Measurements from ENCODE around the gene SLC10A7. TPM values are rescaled to one million over a fixed set of nuclear protein-coding genes. Genes with fewer than 3 reads are reported as not detected.
A peak's percentile ranks its signal among the peaks of the same experiment; 100 is the strongest.

Gene SLC10A7
- total RNA-seq, 2 experiments from 2014 or later: 14.2 to 16.6 TPM

- ChIA-PET POLR2A (no interaction called here), CTCF (interaction anchor here (1.1 to 1.6 kb wide), 3 partner anchors 17 to 854 kb away, joined by 3 to 5 read pairs (median 3); no protein-coding TSS in a partner anchor)
- Mint-ChIP-seq H3K27ac (no peak overlapping the region), H3K9me3 (ENCODE audit: insufficient read depth) (no peaks in the 10 kb centered on the region), H3K4me1 (ENCODE audit: low read depth) (peaks cover 7% of the 10 kb centered on the region), H3K27me3 (ENCODE audit: low read depth) (no peaks in the 10 kb centered on the region), H3K4me3 (peak overlapping the region; percentile 44), H3K36me3 (ENCODE audit: low read depth) (no peaks in the 10 kb centered on the region)
- DNase-seq (peak; percentile 55), ATAC-seq (peak; percentile 71)
Measured at GRCh38 chr4:146243141-146243882, 278.4 kb downstream of the SLC10A7 start.

- Mint-ChIP-seq H3K27ac (no peak overlapping the region), H3K36me3 (ENCODE audit: low read depth) (no peaks in the 10 kb centered on the region), H3K9me3 (ENCODE audit: insufficient read depth) (no peaks in the 10 kb centered on the region), H3K27me3 (ENCODE audit: low read depth) (peaks cover 1% of the 10 kb centered on the region), H3K4me1 (ENCODE audit: low read depth) (peaks cover 5% of the 10 kb centered on the region), H3K4me3 (no peak overlapping the region)
- ChIA-PET POLR2A (no interaction called here), CTCF (no interaction called here)
- no peak for ATAC-seq
- DNase-seq: no peak
Measured at GRCh38 chr4:146238107-146238506, 283.6 kb downstream of the SLC10A7 start.

- peaks cover 1% of the 10 kb centered on the region for H3K27me3 Mint-ChIP-seq (ENCODE audit: low read depth)
- DNase-seq: no peak
- H3K9me3 Mint-ChIP-seq (ENCODE audit: insufficient read depth): no peaks in the 10 kb centered on the region
- CTCF ChIA-PET: no interaction called here
- H3K4me3 Mint-ChIP-seq: no peak overlapping the region
- no peaks in the 10 kb centered on the region for H3K36me3 Mint-ChIP-seq (ENCODE audit: low read depth)
- no peak overlapping the region for H3K27ac Mint-ChIP-seq
- peaks cover 2% of the 10 kb centered on the region for H3K4me1 Mint-ChIP-seq (ENCODE audit: low read depth)
- POLR2A ChIA-PET: no interaction called here
- no peak for ATAC-seq
Measured at GRCh38 chr4:146237092-146237491, 284.6 kb downstream of the SLC10A7 start.

- DNase-seq (no peak), ATAC-seq (no peak)
- Mint-ChIP-seq H3K27me3 (ENCODE audit: low read depth) (peaks cover 1% of the 10 kb centered on the region), H3K9me3 (ENCODE audit: insufficient read depth) (no peaks in the 10 kb centered on the region), H3K36me3 (ENCODE audit: low read depth) (no peaks in the 10 kb centered on the region), H3K27ac (no peak overlapping the region), H3K4me1 (ENCODE audit: low read depth) (no peaks in the 10 kb centered on the region), H3K4me3 (no peak overlapping the region)
- POLR2A ChIA-PET: no interaction called here
- CTCF ChIA-PET: no interaction called here
Measured at GRCh38 chr4:146236216-146236615, 285.5 kb downstream of the SLC10A7 start.

GRCh38 chr4:146235654-146236177 lies 286.0 kb downstream of the SLC10A7 start:
- ChIA-PET POLR2A (no interaction called here), CTCF (interaction anchor here (1.4 kb wide), 1 partner anchor 861 kb away, joined by 3 read pairs; no protein-coding TSS in a partner anchor)
- Mint-ChIP-seq H3K9me3 (ENCODE audit: insufficient read depth) (no peaks in the 10 kb centered on the region), H3K27me3 (ENCODE audit: low read depth) (peaks cover 1% of the 10 kb centered on the region), H3K27ac (no peak overlapping the region), H3K4me3 (no peak overlapping the region), H3K4me1 (ENCODE audit: low read depth) (no peaks in the 10 kb centered on the region), H3K36me3 (ENCODE audit: low read depth) (no peaks in the 10 kb centered on the region)
- ATAC-seq (no peak), DNase-seq (no peak)

GRCh38 chr4:146232131-146232722 lies 289.5 kb downstream of the SLC10A7 start:
- Mint-ChIP-seq H3K4me3 (no peak overlapping the region), H3K27ac (no peak overlapping the region), H3K36me3 (ENCODE audit: low read depth) (no peaks in the 10 kb centered on the region), H3K9me3 (ENCODE audit: insufficient read depth) (no peaks in the 10 kb centered on the region), H3K4me1 (ENCODE audit: low read depth) (no peaks in the 10 kb centered on the region), H3K27me3 (ENCODE audit: low read depth) (peaks cover 1% of the 10 kb centered on the region)
- ATAC-seq (no peak), DNase-seq (no peak)
- ChIA-PET POLR2A (no interaction called here), CTCF (no interaction called here)

- ChIA-PET POLR2A (interaction anchor here (0.6 kb wide), 1 partner anchor 10 kb away, joined by 4 read pairs; no protein-coding TSS in a partner anchor), CTCF (no interaction called here)
- H3K27ac Mint-ChIP-seq: no peak overlapping the region
- no peaks in the 10 kb centered on the region for H3K36me3 Mint-ChIP-seq (ENCODE audit: low read depth)
- no peaks in the 10 kb centered on the region for H3K9me3 Mint-ChIP-seq (ENCODE audit: insufficient read depth)
- H3K4me3 Mint-ChIP-seq: no peak overlapping the region
- ATAC-seq (no peak), DNase-seq (no peak)
- H3K27me3 Mint-ChIP-seq (ENCODE audit: low read depth): no peaks in the 10 kb centered on the region
- no peaks in the 10 kb centered on the region for H3K4me1 Mint-ChIP-seq (ENCODE audit: low read depth)
Measured at GRCh38 chr4:146229406-146229805, 292.3 kb downstream of the SLC10A7 start.

- no peaks in the 10 kb centered on the region for H3K36me3 Mint-ChIP-seq (ENCODE audit: low read depth)
- H3K9me3 Mint-ChIP-seq (ENCODE audit: insufficient read depth): no peaks in the 10 kb centered on the region
- CTCF ChIA-PET: no interaction called here
- POLR2A ChIA-PET: no interaction called here
- H3K4me1 Mint-ChIP-seq (ENCODE audit: low read depth): no peaks in the 10 kb centered on the region
- DNase-seq: no peak
- no peak overlapping the region for H3K27ac Mint-ChIP-seq
- no peaks in the 10 kb centered on the region for H3K27me3 Mint-ChIP-seq (ENCODE audit: low read depth)
- no peak for ATAC-seq
- no peak overlapping the region for H3K4me3 Mint-ChIP-seq
Measured at GRCh38 chr4:146224326-146224966, 297.3 kb downstream of the SLC10A7 start.

GRCh38 chr4:146222313-146222712 lies 299.4 kb downstream of the SLC10A7 start:
- CTCF ChIA-PET: no interaction called here
- H3K27me3 Mint-ChIP-seq (ENCODE audit: low read depth): no peaks in the 10 kb centered on the region

GRCh38 chr4:146214238-146214637 lies 307.5 kb downstream of the SLC10A7 start, which contains the start of gene REELD1:
TSS of gene REELD1 (plus strand) at chr4:146214538. CDS start at chr4:146216953, 2,415 bp downstream.
- no peak for ATAC-seq
- ChIA-PET POLR2A (no interaction called here), CTCF (no interaction called here)
- H3K4me3 Mint-ChIP-seq: no peak within 1 kb of the TSS
- H3K27me3 Mint-ChIP-seq (ENCODE audit: low read depth): peaks cover 7% of the 10 kb centered on the region
- no peaks in the 10 kb centered on the region for H3K36me3 Mint-ChIP-seq (ENCODE audit: low read depth)
- DNase-seq: no peak
- no peak within 1 kb of the TSS for H3K27ac Mint-ChIP-seq
- H3K9me3 Mint-ChIP-seq (ENCODE audit: insufficient read depth): no peaks in the 10 kb centered on the region
- H3K4me1 Mint-ChIP-seq (ENCODE audit: low read depth): no peaks in the 10 kb centered on the region

More at GRCh38 chr4:146222313-146222712, 299.4 kb downstream of the SLC10A7 start:
- Mint-ChIP-seq H3K4me1 (ENCODE audit: low read depth) (no peaks in the 10 kb centered on the region), H3K4me3 (no peak overlapping the region), H3K36me3 (ENCODE audit: low read depth) (no peaks in the 10 kb centered on the region), H3K9me3 (ENCODE audit: insufficient read depth) (no peaks in the 10 kb centered on the region), H3K27ac (no peak overlapping the region)
- ATAC-seq: no peak
- no peak for DNase-seq
- POLR2A ChIA-PET: no interaction called here

GRCh38 chr4:146212781-146213180 lies 309.0 kb downstream of the SLC10A7 start:
- POLR2A ChIA-PET: no interaction called here

GRCh38 chr4:146211440-146211839 lies 310.3 kb downstream of the SLC10A7 start:
- ChIA-PET CTCF (no interaction called here), POLR2A (no interaction called here)
- no peak overlapping the region for H3K4me3 Mint-ChIP-seq
- no peak for ATAC-seq
- H3K9me3 Mint-ChIP-seq (ENCODE audit: insufficient read depth): no peaks in the 10 kb centered on the region
- no peak for DNase-seq
- H3K27me3 Mint-ChIP-seq (ENCODE audit: low read depth): peaks cover 9% of the 10 kb centered on the region
- no peak overlapping the region for H3K27ac Mint-ChIP-seq
- no peaks in the 10 kb centered on the region for H3K4me1 Mint-ChIP-seq (ENCODE audit: low read depth)
- H3K36me3 Mint-ChIP-seq (ENCODE audit: low read depth): no peaks in the 10 kb centered on the region

More at GRCh38 chr4:146212781-146213180, 309.0 kb downstream of the SLC10A7 start:
- Mint-ChIP-seq H3K36me3 (ENCODE audit: low read depth) (no peaks in the 10 kb centered on the region), H3K27me3 (ENCODE audit: low read depth) (peaks cover 7% of the 10 kb centered on the region), H3K9me3 (ENCODE audit: insufficient read depth) (no peaks in the 10 kb centered on the region), H3K4me3 (no peak overlapping the region), H3K27ac (no peak overlapping the region), H3K4me1 (ENCODE audit: low read depth) (no peaks in the 10 kb centered on the region)
- CTCF ChIA-PET: no interaction called here
- ATAC-seq (no peak), DNase-seq (no peak)

Measured in activated CD8-positive, alpha-beta T cell treated with anti-CD3 and anti-CD28 coated beads, Interleukin-2, amount 10 ng/mL, durations not matched to agents 7 days and 5 days (primary cell).